ENCODE data around the gene MAGI1.
A peak's percentile ranks its signal among the peaks of the same experiment; 100 is the strongest.
"Not testable (repeated sequence)": the region's sequence is repeated elsewhere in the genome, so short reads cannot be mapped to it uniquely, and the experiment has no call there.

Gene MAGI1

GRCh38 chr3:65561617-65562016 lies 477.1 kb downstream of the MAGI1 start:
- no peak for DNase-seq (ENCODE audit: low read depth)

GRCh38 chr3:65560901-65561300 lies 477.8 kb downstream of the MAGI1 start:
- no peak for DNase-seq (ENCODE audit: low read depth)

GRCh38 chr3:65560133-65560532 lies 478.6 kb downstream of the MAGI1 start:
- DNase-seq (ENCODE audit: low read depth) = peak; percentile 31

- DNase-seq (ENCODE audit: low read depth) = no peak
Measured at GRCh38 chr3:65559643-65560042, 479.1 kb downstream of the MAGI1 start.

GRCh38 chr3:65558826-65559225 lies 479.9 kb downstream of the MAGI1 start:
- DNase-seq (ENCODE audit: low read depth) = no peak

GRCh38 chr3:65557899-65558564 lies 480.7 kb downstream of the MAGI1 start:
- no peak for DNase-seq (ENCODE audit: low read depth)

- no peak for DNase-seq (ENCODE audit: low read depth)
Measured at GRCh38 chr3:65556934-65557577, 481.7 kb downstream of the MAGI1 start.

GRCh38 chr3:65552434-65552833 lies 486.3 kb downstream of the MAGI1 start:
- DNase-seq (ENCODE audit: low read depth) = no peak

- no peak for DNase-seq (ENCODE audit: low read depth)
Measured at GRCh38 chr3:65551945-65552344, 486.8 kb downstream of the MAGI1 start.

- no peak for DNase-seq (ENCODE audit: low read depth)
Measured at GRCh38 chr3:65550137-65550536, 488.6 kb downstream of the MAGI1 start.

GRCh38 chr3:65549626-65549959 lies 489.1 kb downstream of the MAGI1 start:
- no peak for DNase-seq (ENCODE audit: low read depth)

GRCh38 chr3:65548848-65549625 lies 489.7 kb downstream of the MAGI1 start:
- no peak for DNase-seq (ENCODE audit: low read depth)

- DNase-seq (ENCODE audit: low read depth) = no peak
Measured at GRCh38 chr3:65545429-65545828, 493.3 kb downstream of the MAGI1 start.

GRCh38 chr3:65543391-65543790 lies 495.3 kb downstream of the MAGI1 start:
- DNase-seq (ENCODE audit: low read depth) = not testable (repeated sequence)

GRCh38 chr3:65540666-65541065 lies 498.1 kb downstream of the MAGI1 start:
- DNase-seq (ENCODE audit: low read depth) = no peak

GRCh38 chr3:65539616-65540015 lies 499.1 kb downstream of the MAGI1 start:
- no peak for DNase-seq (ENCODE audit: low read depth)

GRCh38 chr3:65538101-65538500 lies 500.6 kb downstream of the MAGI1 start:
- no peak for DNase-seq (ENCODE audit: low read depth)

GRCh38 chr3:65537109-65537508 lies 501.6 kb downstream of the MAGI1 start:
- DNase-seq (ENCODE audit: low read depth) = no peak

- no peak for DNase-seq (ENCODE audit: low read depth)
Measured at GRCh38 chr3:65535260-65535659, 503.5 kb downstream of the MAGI1 start.

GRCh38 chr3:65534805-65535204 lies 503.9 kb downstream of the MAGI1 start:
- no peak for DNase-seq (ENCODE audit: low read depth)

GRCh38 chr3:65532749-65533148 lies 506.0 kb downstream of the MAGI1 start:
- no peak for DNase-seq (ENCODE audit: low read depth)

GRCh38 chr3:65532215-65532614 lies 506.5 kb downstream of the MAGI1 start:
- no peak for DNase-seq (ENCODE audit: low read depth)

GRCh38 chr3:65531499-65531898 lies 507.2 kb downstream of the MAGI1 start:
- DNase-seq (ENCODE audit: low read depth) = no peak
